IMR-90 (cell line): ENCODE data around the gene CHD3. TPM values are rescaled to one million over a fixed set of nuclear protein-coding genes. Genes with fewer than 3 reads are reported as not detected.

Experiments
- ATAC-seq: fragments of 200-7000 bp; cut with Tn5 transposase; 2 replicates; pipeline ENCODE4 v1.9.1; 2020; ENCODE audit warnings: low read depth, mild to moderate bottlenecking, moderate library complexity
- BruUV-seq: library from RNA; stranded (reverse); fragments of 400-500 nt; replicated peaks from 2 replicates; lab custom pipeline; 2021; lab: Mats Ljungman, UMichigan
- CTCF ChIA-PET: fragments of 300-600 bp; formaldehyde crosslinking; extraction: SDS; loops from one replicate; lab custom pipeline; 2021; ENCODE audit warnings: antibody characterized with exemption; lab: Yijun Ruan, JAX
- POLR2A ChIA-PET: fragments of 300-600 bp; sonication (Branson Sonifier 250); formaldehyde crosslinking; loops from one replicate; lab custom pipeline; 2022; ENCODE audit warnings: antibody characterized with exemption; ENCODE audit not compliant: unreplicated experiment; lab: Charles Lee
- DNase-seq: peaks from one replicate; pipeline ENCODE4 v3.0.0; 2013
- H2AFZ ChIP-seq: replicated peaks from 2 replicates; pipeline ENCODE3; 2013; ENCODE audit warnings: low read length, mild to moderate bottlenecking; ENCODE audit not compliant: poor library complexity
- H2AK5ac ChIP-seq: 2 replicates; pipeline ENCODE4 v1.6.1; 2013; ENCODE audit warnings: low read depth, low read length, inconsistent platforms
- H2AK9ac ChIP-seq: replicated peaks from 2 replicates; pipeline ENCODE3; 2013; ENCODE audit warnings: mild to moderate bottlenecking, low read depth, low read length, moderate library complexity; ENCODE audit not compliant: poor library complexity
- H2BK120ac ChIP-seq: 2 replicates; pipeline ENCODE4 v1.6.1; 2013; ENCODE audit warnings: low read depth, low read length, inconsistent platforms
- H2BK15ac ChIP-seq: 3 replicates; pipeline ENCODE4 v1.6.1; 2013; ENCODE audit warnings: low read depth, low read length, inconsistent platforms
- H2BK20ac ChIP-seq: 2 replicates; pipeline ENCODE4 v1.6.1; 2013; ENCODE audit warnings: low read depth, mild to moderate bottlenecking, inconsistent platforms, low read length, moderate library complexity
- H2BK5ac ChIP-seq: 2 replicates; pipeline ENCODE4 v1.6.1; 2013; ENCODE audit warnings: mild to moderate bottlenecking, low read depth, low read length, inconsistent platforms; ENCODE audit not compliant: poor library complexity, severe bottlenecking
- H3K14ac ChIP-seq: replicated peaks from 2 replicates; pipeline ENCODE4 v1.6.1; 2013; ENCODE audit warnings: low read depth, low read length, inconsistent platforms
- H3K18ac ChIP-seq: 2 replicates; pipeline ENCODE4 v1.6.1; 2013; ENCODE audit warnings: low read depth, low read length, control low read depth
- H3K23ac ChIP-seq: 2 replicates; pipeline ENCODE4 v1.6.1; 2013; ENCODE audit warnings: low read depth, low read length, inconsistent platforms
- H3K27ac ChIP-seq: 2 replicates; pipeline ENCODE4 v1.5.1; 2013; ENCODE audit warnings: mild to moderate bottlenecking, control low read depth, low read length; ENCODE audit not compliant: insufficient read depth
- H3K27me3 ChIP-seq: 2 replicates; pipeline ENCODE4 v1.6.1; 2013; ENCODE audit warnings: low read length; ENCODE audit not compliant: control insufficient read depth, insufficient read depth
- H3K36me3 ChIP-seq: 2 replicates; pipeline ENCODE4 v1.6.1; 2013; ENCODE audit warnings: low read length, mixed read lengths; ENCODE audit not compliant: control insufficient read depth, insufficient read depth
- H3K4ac ChIP-seq: 2 replicates; pipeline ENCODE4 v1.6.1; 2013; ENCODE audit warnings: low read depth, low read length, inconsistent platforms
- H3K4me1 ChIP-seq: 2 replicates; pipeline ENCODE4 v1.6.1; 2013; ENCODE audit warnings: low read length, mixed read lengths; ENCODE audit not compliant: control insufficient read depth, insufficient read depth
- H3K4me2 ChIP-seq: 2 replicates; pipeline ENCODE4 v1.6.1; 2013; ENCODE audit warnings: low read depth, mild to moderate bottlenecking, control low read depth, low read length, moderate library complexity
- H3K4me3 ChIP-seq: 2 replicates; pipeline ENCODE4 v1.5.1; 2013; ENCODE audit warnings: low read depth, mild to moderate bottlenecking, control low read depth, low read length, moderate library complexity; ENCODE audit not compliant: insufficient read depth
- H3K56ac ChIP-seq: 2 replicates; pipeline ENCODE4 v1.6.1; 2013; ENCODE audit warnings: low read length, inconsistent platforms; ENCODE audit not compliant: insufficient read depth; ENCODE audit errors: extremely low read depth
- H3K79me1 ChIP-seq, 2 experiments: 2 replicates each; pipeline ENCODE4 v1.6.1; 2013; ENCODE audit warnings: low read length in 2 of 2, inconsistent platforms in 1 of 2, low read depth in 1 of 2
- H3K9ac ChIP-seq: 2 replicates; pipeline ENCODE4 v1.6.1; 2013; ENCODE audit warnings: low read depth, low read length, control low read depth
- H3K9me1 ChIP-seq: 2 replicates; pipeline ENCODE4 v1.6.1; 2013; ENCODE audit warnings: low read length, inconsistent platforms; ENCODE audit not compliant: insufficient read depth
- H3K9me3 ChIP-seq: 2 replicates; pipeline ENCODE4 v1.6.1; 2013; ENCODE audit warnings: low read length; ENCODE audit not compliant: control insufficient read depth, insufficient read depth
- H4K20me1 ChIP-seq: 2 replicates; pipeline ENCODE4 v1.6.1; 2013; ENCODE audit warnings: low read length, inconsistent platforms; ENCODE audit not compliant: insufficient read depth
- H4K5ac ChIP-seq: 2 replicates; pipeline ENCODE4 v1.6.1; 2013; ENCODE audit warnings: mild to moderate bottlenecking, low read depth, low read length, control low read depth
- H4K8ac ChIP-seq, 2 experiments: 2 replicates each; pipeline ENCODE4 v1.6.1; 2013; ENCODE audit warnings: low read depth in 2 of 2, low read length in 2 of 2, control low read depth in 1 of 2, inconsistent platforms in 1 of 2
- H4K91ac ChIP-seq: 2 replicates; pipeline ENCODE4 v1.6.1; 2013; ENCODE audit warnings: low read depth, low read length, inconsistent platforms; ENCODE audit not compliant: insufficient read depth
- FOS ChIP-seq: fragments of 150-350 bp; IDR thresholded peaks from 2 replicates; pipeline ENCODE4 v1.6.1; 2016; ENCODE audit warnings: low read depth, low read length
- MAZ ChIP-seq: IDR thresholded peaks from 2 replicates; pipeline ENCODE4 v1.6.1; 2012; ENCODE audit warnings: low read depth, mild to moderate bottlenecking, low read length, improper control_type of control experiment, moderate library complexity, borderline replicate concordance
- RFX5 ChIP-seq: IDR thresholded peaks from 2 replicates; pipeline ENCODE4 v1.8.0; 2012; ENCODE audit warnings: low read depth, mild to moderate bottlenecking, low read length, moderate library complexity
- WGBS, 2 experiments: methylation state at CpG; one replicate each; pipeline versions ENCODE4 v1.1.5 to v1.1.7; 2013; ENCODE audit warnings: missing lambda C conversion rate in 2 of 2; ENCODE audit not compliant: insufficient read length in 1 of 2; ENCODE audit errors: extremely low coverage in 2 of 2; 5-methylcytosine and 5-hydroxymethylcytosine counted together
- dilution Hi-C: fragments of 300-500 bp; cut with HindIII; formaldehyde crosslinking; loops from one replicate; pipeline ENCODE4 v1.14.3; 2018; ENCODE audit warnings: low sequenced_read_pairs; ENCODE audit not compliant: unreplicated experiment
- in situ Hi-C: fragments of 300-500 bp; cut with MboI; formaldehyde crosslinking; loops from 3 replicates; pipeline ENCODE4 v1.14.3; 2019; ENCODE audit warnings: low sequenced_read_pairs, inconsistent platforms, mixed read lengths
- intact Hi-C: fragments of 100-400 bp; cut with micrococcal nuclease; formaldehyde crosslinking; loops from 2 replicates; pipeline ENCODE4 v1.10.0; 2022
- polyA plus RNA-seq, 3 experiments: library from polyadenylated mRNA; depleted of rRNA; stranded (reverse); fragments of >200 nt; gene quantifications; 2 replicates each; pipeline ENCODE4 v1.2.3, GENCODE V29; 2012; ENCODE audit warnings: low replicate concordance in 1 of 3
- total RNA-seq: library from RNA; depleted of rRNA; stranded (reverse); fragments of >200 nt; gene quantifications from 2 replicates; pipeline ENCODE4 v1.2.3, GENCODE V29; 2012

Gene CHD3
- total and polyA plus RNA-seq, 2 of the 4 experiments (the other 2 are of a cell fraction) = 65.4 to 78.1 TPM

DNA sequence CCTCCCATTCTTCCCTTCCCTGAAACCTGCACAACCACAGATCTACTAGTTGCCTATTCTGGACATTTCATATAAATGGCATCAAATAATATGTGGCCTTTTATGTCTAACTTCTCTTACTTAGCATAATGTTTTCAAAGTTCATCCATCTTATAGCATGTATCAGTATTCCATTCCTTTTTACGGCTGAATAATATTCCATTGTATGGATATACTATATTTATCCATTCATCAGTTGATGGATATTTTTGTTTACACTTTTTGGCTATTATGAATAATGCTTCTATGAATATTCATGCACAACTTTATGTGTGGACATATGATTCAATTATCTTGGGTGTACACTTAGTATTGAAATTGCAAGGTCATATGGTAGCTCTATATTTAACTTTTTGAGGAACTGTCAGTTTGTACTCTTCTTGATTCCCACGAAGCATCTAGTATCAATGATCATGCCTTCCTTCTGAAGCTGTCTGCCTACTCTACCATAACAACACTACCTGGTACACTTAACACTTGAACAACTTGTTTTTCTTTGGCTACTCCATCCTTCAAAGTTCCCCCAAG, 12.7 kb upstream of the CHD3 start:
- DNase-seq = no peak
- ChIA-PET POLR2A (no interaction called here), CTCF (no interaction called here)
- H3K27me3 ChIP-seq = no peaks in the 10 kb centered on the region
- no peak overlapping the region for H3K23ac ChIP-seq
- H2AK9ac ChIP-seq = no peak overlapping the region
- peaks cover 14% of the 10 kb centered on the region for H3K36me3 ChIP-seq
- no peak overlapping the region for H3K27ac ChIP-seq
- in situ Hi-C loops (no loop called here), dilution Hi-C loops (no loop called here), intact Hi-C loops (no loop called here)
- H2BK5ac ChIP-seq = no peak overlapping the region
- no peaks in the 10 kb centered on the region for H4K20me1 ChIP-seq
- H3K18ac ChIP-seq = no peak overlapping the region
- H2BK120ac ChIP-seq = no peak overlapping the region
- TF ChIP-seq RFX5 (no peak), FOS (no peak), MAZ (no peak)
- no peak overlapping the region for H2AFZ ChIP-seq
- no peak overlapping the region for H2BK15ac ChIP-seq
- H3K9me1 ChIP-seq = no peaks in the 10 kb centered on the region; the same call in 1 of the 2 replicates
- no peak overlapping the region for H4K5ac ChIP-seq
- no CpG with 5 or more reads among the region's 2 CpGs for WGBS, 2 experiments
- no peak overlapping the region for H3K56ac ChIP-seq
- BruUV-seq = no TSS peak
- ATAC-seq = no peak
- H4K8ac ChIP-seq = no peak overlapping the region
- no peak overlapping the region for H2BK20ac ChIP-seq
- no peaks in the 10 kb centered on the region for H3K4me1 ChIP-seq
- H4K91ac ChIP-seq = no peak overlapping the region
- peaks cover 7 to 23% of the 10 kb centered on the region in 2 experiments for H3K79me1 ChIP-seq
- no peaks in the 10 kb centered on the region for H3K9me3 ChIP-seq
- H2AK5ac ChIP-seq = no peak overlapping the region
- H3K4me2 ChIP-seq = no peak overlapping the region
- H3K4me3 ChIP-seq = no peak overlapping the region
- no peak overlapping the region for H3K4ac ChIP-seq
- H3K14ac ChIP-seq = no peak overlapping the region
- no peak overlapping the region for H3K9ac ChIP-seq
